HG02571 (cell line): Measurements from ENCODE around the gene CCDC12.

Source experiments
- ATAC-seq: cut with Tn5 transposase; IDR thresholded peaks from one replicate; pipeline ENCODE4 v1.9.1; 2021; ENCODE audit warnings: mild to moderate bottlenecking, moderate library complexity; ENCODE audit not compliant: unreplicated experiment

CCDC12 gene

GRCh38 chr3:47007482-47008233, 31.1 kb upstream of the CCDC12 start:
- ATAC-seq: no peak

- no peak for ATAC-seq
These were observed 30.5 kb upstream of the CCDC12 start for GRCh38 chr3:47007001-47007400.

GRCh38 chr3:47006145-47006651, 29.7 kb upstream of the CCDC12 start:
- no peak for ATAC-seq

- ATAC-seq: no peak
These were observed 28.9 kb upstream of the CCDC12 start for GRCh38 chr3:47005212-47006144.

GRCh38 chr3:47004369-47005211, 28.0 kb upstream of the CCDC12 start:
- no peak for ATAC-seq

- ATAC-seq: no peak
These were observed 27.2 kb upstream of the CCDC12 start for GRCh38 chr3:47003461-47004368.

GRCh38 chr3:47003056-47003410, 26.5 kb upstream of the CCDC12 start:
- ATAC-seq: no peak

- no peak for ATAC-seq
These were observed 25.9 kb upstream of the CCDC12 start for GRCh38 chr3:47002171-47003055.

GRCh38 chr3:47001731-47002170, 25.2 kb upstream of the CCDC12 start:
- no peak for ATAC-seq

- no peak for ATAC-seq
These were observed 24.6 kb upstream of the CCDC12 start for GRCh38 chr3:47000922-47001730.

GRCh38 chr3:47000198-47000815, 23.8 kb upstream of the CCDC12 start:
- ATAC-seq: no peak

- ATAC-seq: no peak
These were observed 23.1 kb upstream of the CCDC12 start for GRCh38 chr3:46999516-47000197.

GRCh38 chr3:46998852-46999515, 22.4 kb upstream of the CCDC12 start:
- no peak for ATAC-seq

- no peak for ATAC-seq
These were observed 21.7 kb upstream of the CCDC12 start for GRCh38 chr3:46998121-46998851.

- no peak for ATAC-seq
These were observed 21.0 kb upstream of the CCDC12 start for GRCh38 chr3:46997453-46998091.
